CD4-positive, alpha-beta T cell treated with Interferon gamma for 1 hour (primary cell): ENCODE measurements around the gene ZFR.
"Not testable (repeated sequence)": the region's sequence is repeated elsewhere in the genome, so short reads cannot be mapped to it uniquely, and the experiment has no call there.

ENCODE experiments used
- DNase-seq: peaks from one replicate; pipeline ENCODE4 v3.0.0-alpha.2; 2020

Gene ZFR

GRCh38 chr5:32315221-32316014, 129.1 kb downstream of the ZFR start:
- no peak for DNase-seq

GRCh38 chr5:32314658-32315057, 129.9 kb downstream of the ZFR start:
- no peak for DNase-seq

- not testable (repeated sequence) for DNase-seq
Observed at GRCh38 chr5:32314152-32314488, 130.4 kb downstream of the ZFR start.

- DNase-seq, result peak; percentile 100
Observed at GRCh38 chr5:32312595-32313332, 131.8 kb downstream of the ZFR start, which contains the start of gene MTMR12. TSS of gene MTMR12 (minus strand) at chr5:32312939. CDS start at chr5:32312838, 101 bp downstream.

GRCh38 chr5:32312197-32312594, 132.3 kb downstream of the ZFR start:
- DNase-seq, result peak; percentile 43

- DNase-seq, result peak; percentile 10
Observed at GRCh38 chr5:32311404-32312196, 132.9 kb downstream of the ZFR start.

- no peak for DNase-seq
Observed at GRCh38 chr5:32309761-32310160, 134.8 kb downstream of the ZFR start.

GRCh38 chr5:32308946-32309345, 135.6 kb downstream of the ZFR start:
- no peak for DNase-seq

GRCh38 chr5:32307769-32308194, 136.8 kb downstream of the ZFR start:
- DNase-seq, result no peak

GRCh38 chr5:32304622-32305021, 139.9 kb downstream of the ZFR start:
- DNase-seq, result no peak
